Cardiac atrium fibroblast (primary cell): ENCODE results near the gene ASPN. TPM values are rescaled to one million over a fixed set of nuclear protein-coding genes. Genes with fewer than 3 reads are reported as not detected.

Source experiments
- total RNA-seq: library from RNA; depleted of rRNA; stranded (reverse); fragments of >200 nt; gene quantifications from 2 replicates; pipeline ENCODE4 v1.2.3, GENCODE V29; 2015

Gene ASPN
- 0.49 and 3.6 TPM in 2 replicates for total RNA-seq

DNA sequence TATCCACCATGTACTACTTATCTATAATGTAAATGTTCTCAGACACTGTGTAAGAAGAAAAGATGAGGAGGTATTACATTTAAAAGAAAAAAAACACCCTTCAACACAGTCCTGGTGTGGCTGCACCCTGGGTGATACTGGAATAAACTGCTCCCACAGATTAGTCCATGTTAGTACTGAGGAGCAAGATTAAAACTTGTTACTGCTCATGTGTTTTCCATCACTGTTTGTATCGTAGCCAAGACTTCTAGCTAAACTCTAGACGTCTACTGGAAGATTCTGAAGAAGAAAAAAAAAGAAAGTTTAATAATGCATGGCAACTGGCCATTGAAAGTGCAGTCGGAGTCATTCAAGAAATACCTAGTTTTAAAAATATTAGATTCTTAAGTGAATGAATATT, at the start of gene ASPN:
TSS of gene ASPN (minus strand) at position 178 of the 400 bp plus-strand sequence.

GRCh38 chr9:92424340-92424739, 58.0 kb downstream of the ASPN start, which contains the start of gene OMD:
Gene OMD (minus strand): TSS chr9:92424471. CDS start chr9:92417558, 6,913 bp downstream.

Other genes with a start within 250 kb of the ASPN start
- gene IARS1, start 188.8 kb downstream of the ASPN start, total RNA-seq, result 164 and 171 TPM in 2 replicates
- 22.4 and 28.2 TPM in 2 replicates for gene NOL8, start 157.2 kb downstream of the ASPN start, total RNA-seq
- 0.36 and 11.2 TPM in 2 replicates for gene CENPP, start 156.6 kb downstream of the ASPN start, total RNA-seq
- gene OGN, start 77.9 kb downstream of the ASPN start, total RNA-seq, result 0.49 and 11.4 TPM in 2 replicates
- 9.1 and 12.5 TPM in 2 replicates for gene OMD, start 58.0 kb downstream of the ASPN start, total RNA-seq
- gene ECM2, start 53.5 kb upstream of the ASPN start, total RNA-seq, result 5.8 and 6.0 TPM in 2 replicates
- 7.2 and 10.7 TPM in 2 replicates for gene IPPK, start 187.6 kb upstream of the ASPN start, total RNA-seq